NT2/D1 (cell line): ENCODE data around the gene CLEC18C.
"Not testable (repeated sequence)": the region's sequence is repeated elsewhere in the genome, so short reads cannot be mapped to it uniquely, and the experiment has no call there.

Experiments used
- SUZ12 ChIP-seq: IDR thresholded peaks from 2 replicates; pipeline ENCODE4 v1.6.1; 2011; ENCODE audit not compliant: insufficient read length, insufficient read depth; ENCODE audit errors: extremely low read depth
- YY1 ChIP-seq: IDR thresholded peaks from 2 replicates; pipeline ENCODE4 v1.6.1; 2011; ENCODE audit not compliant: insufficient read length, insufficient read depth
- ZNF274 ChIP-seq: IDR thresholded peaks from 2 replicates; pipeline ENCODE4 v1.6.1; 2011; ENCODE audit warnings: mild to moderate bottlenecking, low read depth, low read length

GRCh38 chr16:70198666-70199065 lies 25.1 kb downstream of the CLEC18C start:
- not testable (repeated sequence) for TF ChIP-seq YY1, SUZ12, ZNF274
